ENCODE data around the gene RPS21.

The RPS21 gene

DNA sequence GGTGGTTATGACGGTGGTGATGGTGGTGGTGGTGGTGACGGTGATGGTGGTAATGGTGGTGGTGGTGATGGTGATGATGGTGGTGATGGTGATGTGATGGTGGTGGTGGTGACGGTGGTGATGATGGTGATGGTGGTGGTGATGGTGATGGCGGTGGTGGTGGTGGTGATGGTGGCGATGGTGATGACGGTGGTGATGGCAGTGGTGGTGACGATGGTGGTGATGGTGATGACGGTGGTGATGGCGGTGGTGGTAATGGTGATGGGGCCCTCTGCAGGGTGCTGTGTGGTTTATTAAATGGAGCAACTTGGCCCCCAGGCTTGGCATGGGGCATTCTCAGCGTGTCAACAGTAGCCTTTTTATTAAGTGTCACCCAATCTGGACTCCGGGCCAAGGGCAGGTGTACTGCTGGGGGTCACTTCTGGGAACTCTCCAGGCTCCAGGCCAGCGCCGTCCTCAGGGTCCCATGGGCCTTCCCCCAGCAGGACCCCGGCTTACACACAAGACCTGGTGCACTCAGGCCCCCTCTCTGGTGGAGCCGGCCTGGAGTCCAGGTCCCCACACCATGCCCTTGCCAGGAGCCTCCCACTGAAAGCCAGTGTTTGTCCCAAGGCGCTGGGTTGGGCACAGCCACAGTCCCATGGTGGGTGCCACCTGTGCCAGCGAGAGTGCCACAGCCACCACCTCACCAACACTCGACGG is 11.4 kb downstream of the RPS21 start:
- no peak for DNase-seq (ENCODE audit: low read depth)

DNA sequence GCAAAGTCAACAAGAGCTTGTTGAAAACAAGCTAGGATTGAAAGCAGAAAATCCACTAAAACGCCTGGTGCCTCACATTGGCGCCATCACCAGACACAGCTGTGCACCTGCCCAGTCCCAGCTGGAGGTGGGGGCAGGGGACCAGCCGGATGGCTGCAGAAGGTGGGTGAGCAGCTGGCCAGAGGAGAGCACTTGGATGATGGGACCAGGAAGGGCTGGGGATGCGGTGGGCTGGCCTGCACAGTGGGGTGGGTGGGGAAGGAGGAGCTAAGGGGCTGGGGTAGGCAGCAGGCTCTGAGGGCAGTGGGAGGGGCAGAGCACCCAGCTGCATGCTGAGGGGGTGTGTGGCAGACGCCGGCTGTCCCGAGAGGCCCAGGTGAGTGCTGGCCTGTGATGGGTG is 13.1 kb downstream of the RPS21 start:
- DNase-seq (ENCODE audit: low read depth): no peak

DNA sequence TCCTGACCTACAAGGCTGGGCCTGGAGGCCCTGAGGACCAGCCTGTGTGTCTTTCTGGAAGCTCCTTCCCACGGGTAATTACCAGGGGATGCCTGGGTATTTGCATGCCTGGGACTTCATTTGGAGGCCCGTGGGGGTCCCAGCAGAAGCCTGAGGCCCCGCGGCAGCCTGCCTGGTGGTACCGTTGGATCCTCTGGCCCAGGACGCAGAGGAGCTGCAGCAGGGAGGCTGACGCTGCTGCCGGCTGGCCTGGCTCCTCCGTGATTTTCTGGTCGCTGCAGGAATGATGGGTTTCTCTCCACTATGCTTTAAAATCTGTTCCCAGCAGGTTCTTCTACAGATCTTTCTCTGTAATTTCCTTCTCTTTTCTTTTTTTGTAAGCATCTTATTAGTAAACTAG is 13.6 kb downstream of the RPS21 start:
- no peak for DNase-seq (ENCODE audit: low read depth)

DNA sequence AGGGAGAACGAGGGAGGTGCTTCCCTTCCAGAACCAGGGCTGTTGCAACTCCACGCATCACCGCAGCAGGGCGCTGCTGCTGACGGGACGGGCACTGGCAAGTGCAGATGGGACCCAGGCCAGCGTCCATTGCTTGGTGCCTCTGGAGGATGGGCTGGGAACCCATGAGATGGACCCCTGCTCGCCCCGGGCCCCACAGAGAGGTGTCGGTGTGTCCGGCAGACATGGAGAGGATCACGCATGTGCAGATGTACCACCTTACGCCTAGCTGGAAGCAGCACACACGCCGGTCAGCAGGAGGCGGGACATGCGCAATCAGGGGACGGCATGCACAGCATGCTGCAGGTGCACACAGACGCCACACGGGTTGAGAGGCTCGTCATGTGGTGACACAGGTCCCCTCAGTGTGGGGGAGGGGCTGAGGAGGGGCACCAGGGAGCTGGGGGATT is 14.5 kb downstream of the RPS21 start:
- no peak for DNase-seq (ENCODE audit: low read depth)

DNA sequence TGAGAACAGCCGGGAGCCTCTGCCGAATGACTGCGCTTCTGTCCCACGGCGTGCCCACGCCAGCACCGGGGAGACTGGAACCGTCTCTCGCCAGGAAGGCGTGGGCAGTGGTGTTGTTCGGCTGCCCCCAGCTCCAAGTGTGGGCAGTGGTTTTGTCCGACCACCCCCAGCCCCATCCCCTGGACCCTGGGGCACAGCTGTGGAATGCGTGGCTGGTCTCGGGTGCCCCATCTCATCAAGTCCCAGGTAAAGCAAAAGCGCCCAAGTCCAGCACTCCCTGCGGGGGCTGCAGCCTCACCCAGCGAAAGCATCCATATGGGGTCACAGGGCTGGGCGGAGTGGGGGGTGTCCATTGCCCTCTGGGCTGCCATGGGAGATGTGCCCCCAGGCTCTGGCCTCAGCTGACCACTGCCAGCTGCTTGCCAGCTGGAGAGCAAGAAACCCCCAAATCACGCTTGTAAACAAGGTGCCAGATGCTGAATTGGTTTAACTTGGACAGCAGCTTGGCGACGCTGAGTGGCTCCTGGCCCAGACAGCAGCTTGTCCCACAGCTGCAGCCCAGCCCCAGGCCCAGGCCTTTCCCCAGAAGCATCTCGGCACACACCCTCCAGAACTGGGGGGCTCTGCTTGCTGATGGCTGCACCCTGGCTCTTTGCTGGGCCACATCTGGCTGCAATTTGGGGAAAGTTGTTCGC is 15.7 kb downstream of the RPS21 start:
- no peak for DNase-seq (ENCODE audit: low read depth)

DNA sequence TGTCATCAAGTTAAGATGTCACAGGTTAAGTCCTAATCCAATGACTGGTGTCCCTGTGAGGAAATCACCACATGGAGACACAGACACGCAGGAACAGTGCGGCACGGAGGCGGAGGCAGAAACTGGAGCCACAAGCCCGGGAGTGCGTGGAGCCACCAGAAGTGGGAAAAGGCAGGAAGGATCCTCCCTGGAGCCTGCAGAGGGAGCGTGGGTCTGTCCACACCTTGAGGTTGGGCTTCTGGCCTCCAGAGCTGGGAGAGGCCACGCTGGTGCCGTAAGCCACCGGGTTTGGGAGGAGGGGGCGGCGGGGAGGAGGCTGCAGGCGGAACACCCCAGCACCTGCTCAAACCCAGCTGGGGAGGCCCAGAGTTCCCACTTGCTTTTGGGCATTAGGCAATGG is 16.4 kb downstream of the RPS21 start:
- no peak for DNase-seq (ENCODE audit: low read depth)

DNA sequence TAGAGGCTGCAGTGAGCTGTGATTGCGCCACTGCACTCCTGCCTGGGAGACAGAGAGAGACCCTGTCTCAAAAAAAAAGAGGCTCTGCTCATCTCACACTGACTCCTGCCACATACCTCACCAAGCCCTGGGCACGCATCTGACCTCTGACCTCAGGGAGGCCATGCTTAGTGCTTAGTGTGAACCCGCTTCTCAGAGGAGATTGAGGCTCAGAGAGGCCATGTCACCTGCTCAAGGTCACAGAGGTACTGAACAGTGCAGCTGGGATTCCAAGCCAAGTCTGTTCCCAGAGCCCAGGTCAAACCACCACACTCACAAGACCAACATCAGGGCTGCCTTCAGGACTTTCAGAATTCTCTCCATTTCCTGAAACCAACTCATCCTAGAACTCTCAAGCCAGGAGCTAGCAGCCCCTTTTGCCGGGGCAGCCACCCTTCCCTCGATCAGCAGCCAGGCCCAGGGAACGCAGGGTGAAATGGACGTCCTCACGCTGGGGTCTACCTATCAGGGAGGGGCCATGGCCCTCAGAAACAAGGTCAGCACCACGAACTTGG is 17.3 kb downstream of the RPS21 start:
- DNase-seq (ENCODE audit: low read depth): no peak

DNA sequence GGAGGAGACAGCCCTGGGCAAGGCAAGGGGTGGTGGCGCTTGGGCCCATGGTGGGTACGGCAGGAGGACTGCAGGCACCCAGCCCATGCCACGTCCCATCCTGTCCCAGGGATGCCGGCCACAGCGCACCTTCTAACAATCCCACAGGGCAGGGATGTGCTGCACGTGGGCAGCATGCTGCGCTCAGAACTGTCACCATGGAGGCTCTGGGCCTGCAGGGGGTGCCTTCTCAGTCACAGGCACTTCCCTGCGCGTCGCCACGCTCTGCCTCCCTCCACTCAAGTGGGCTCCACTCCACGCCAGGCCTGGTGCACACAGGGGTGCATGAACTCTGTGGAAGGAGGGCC is 17.8 kb downstream of the RPS21 start:
- no peak for DNase-seq (ENCODE audit: low read depth)

DNA sequence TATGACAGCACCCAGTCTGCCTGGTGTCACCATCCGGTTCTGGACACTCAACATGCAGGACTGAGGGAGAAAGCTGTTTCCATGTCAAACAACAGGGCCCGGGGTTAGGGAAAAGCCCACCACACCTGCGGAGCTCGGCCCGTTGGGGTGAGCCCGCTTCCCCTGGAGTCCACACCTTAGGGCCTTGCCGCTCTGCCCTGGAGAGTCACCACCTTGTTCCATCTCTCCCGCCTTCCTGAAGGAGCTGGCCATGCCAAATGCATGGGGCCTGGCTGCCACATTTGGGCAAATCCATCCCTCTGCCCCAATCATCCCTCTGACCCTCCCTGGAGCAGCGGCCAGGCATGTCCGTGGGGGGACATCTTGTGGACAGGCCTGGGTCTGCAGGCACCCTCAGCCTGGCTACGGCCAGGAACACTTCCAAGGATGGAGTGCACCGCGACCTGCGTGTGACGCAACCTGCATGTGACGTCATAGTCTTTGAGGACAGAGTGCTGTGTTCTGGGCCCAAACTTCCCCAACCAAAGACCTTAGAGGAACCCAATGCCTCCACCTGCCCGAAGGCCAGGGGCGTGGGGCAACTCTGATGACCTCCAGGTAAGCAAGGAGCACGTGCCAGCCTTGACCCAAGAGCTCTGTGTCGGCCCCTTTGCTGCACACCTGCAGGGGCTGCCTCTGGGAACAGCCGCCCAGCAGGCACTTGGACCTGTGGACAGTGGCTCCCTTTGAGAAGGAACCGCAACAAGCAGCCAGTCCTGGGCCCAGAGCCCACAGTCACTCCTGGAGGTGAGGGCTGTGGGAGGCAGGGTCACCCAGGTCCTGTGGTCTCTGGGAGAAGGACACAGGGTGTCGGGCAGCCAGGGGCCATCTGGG is 18.4 kb downstream of the RPS21 start:
- no peak for DNase-seq (ENCODE audit: low read depth)

DNA sequence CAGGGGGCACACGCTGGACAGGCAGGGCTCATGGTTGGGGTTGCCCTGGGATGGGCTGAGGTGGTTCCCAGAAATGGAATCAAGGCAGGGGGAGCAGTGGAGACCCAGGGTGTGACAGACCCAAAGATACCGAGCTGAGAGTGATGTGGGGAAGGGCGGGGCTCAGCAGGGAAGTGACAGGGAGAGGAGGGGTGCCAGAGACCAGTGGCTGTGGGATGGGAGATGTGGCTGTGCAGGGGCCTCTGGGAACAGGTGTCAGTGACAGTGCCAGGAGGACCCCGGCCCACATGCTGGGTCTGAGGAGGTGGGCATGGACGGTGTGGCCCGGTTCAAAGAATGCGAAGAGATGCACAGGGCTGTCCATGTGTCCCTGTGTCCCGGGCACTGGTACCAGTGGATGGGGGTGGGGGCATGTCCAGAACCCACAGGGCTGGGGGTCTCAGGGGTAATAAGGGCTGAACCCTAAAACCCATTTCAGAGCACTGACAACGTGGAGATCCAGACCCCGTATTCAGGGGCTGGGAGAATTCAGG is 19.1 kb downstream of the RPS21 start:
- DNase-seq (ENCODE audit: low read depth): no peak

DNA sequence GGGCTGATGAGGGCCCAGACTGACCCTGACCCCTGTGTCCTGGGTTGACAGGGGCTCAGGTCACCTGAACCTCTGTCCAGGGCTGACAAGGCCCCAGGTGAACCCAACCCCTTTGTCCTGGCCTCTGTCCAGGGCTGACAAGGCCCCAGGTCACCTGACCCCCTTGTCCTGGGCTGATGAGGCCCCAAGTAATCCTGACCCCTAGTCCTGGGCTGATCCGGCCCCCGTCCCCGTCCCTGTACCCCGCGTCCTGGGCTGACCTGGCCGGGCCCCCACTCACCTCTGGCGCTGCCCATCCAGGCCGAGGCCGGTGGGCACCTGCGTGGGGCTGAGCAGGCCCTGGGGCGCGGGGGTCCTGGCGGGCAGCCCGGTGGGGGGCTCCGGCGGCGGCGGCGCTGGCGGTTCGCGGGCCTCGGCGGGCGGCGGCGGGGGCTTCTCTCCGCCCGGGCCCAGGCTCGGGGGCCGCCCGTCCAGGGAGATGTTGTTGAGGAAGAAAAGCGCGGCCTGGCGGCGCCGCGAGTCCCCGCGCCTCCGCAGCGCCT is 19.8 kb downstream of the RPS21 start:
- DNase-seq (ENCODE audit: low read depth): no peak

DNA sequence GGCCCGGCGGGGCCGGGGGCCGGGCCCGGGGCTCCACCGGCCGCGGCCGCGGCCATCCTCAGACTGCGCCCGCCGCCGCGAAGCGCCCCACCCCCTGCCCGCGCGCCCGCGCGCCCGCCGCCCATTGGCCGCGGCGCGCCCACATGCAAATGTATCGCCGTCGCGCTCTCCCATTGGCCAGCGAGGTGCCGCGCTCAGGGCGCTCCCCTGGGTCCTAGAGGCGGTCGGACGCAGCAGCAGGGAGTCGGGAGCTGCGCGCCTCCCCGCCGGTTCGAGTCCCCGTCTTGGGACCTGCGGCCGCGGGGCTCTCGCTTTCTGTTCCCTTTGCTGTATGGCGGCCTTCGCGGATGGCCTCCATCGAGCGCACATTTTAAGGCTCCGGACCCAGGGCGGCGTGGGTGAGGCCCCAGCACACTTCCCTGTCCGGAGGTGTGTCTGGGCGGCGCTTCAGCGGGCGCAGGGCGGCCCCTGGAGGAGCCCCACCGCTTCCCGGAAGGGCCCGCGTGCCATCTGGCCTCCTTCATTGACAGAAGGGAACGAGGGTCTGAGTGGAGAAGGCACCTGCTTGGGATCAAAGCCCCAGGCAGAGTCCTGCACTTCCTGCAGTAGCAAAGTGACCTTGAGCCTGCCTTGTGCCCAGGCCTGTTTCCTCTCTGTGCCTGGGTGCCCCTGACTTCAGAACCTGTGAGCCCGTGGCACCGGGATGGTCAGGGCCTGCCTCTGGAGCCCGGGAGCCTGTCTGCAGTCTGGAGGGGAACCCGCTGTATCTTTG is 20.5 kb downstream of the RPS21 start, which contains the start of gene CABLES2:
TSS of gene CABLES2 (minus strand) at position 65 of the 772 bp plus-strand sequence. CDS start at position 56, 9 bp downstream.
- peak; percentile 89 for DNase-seq (ENCODE audit: low read depth)

DNA sequence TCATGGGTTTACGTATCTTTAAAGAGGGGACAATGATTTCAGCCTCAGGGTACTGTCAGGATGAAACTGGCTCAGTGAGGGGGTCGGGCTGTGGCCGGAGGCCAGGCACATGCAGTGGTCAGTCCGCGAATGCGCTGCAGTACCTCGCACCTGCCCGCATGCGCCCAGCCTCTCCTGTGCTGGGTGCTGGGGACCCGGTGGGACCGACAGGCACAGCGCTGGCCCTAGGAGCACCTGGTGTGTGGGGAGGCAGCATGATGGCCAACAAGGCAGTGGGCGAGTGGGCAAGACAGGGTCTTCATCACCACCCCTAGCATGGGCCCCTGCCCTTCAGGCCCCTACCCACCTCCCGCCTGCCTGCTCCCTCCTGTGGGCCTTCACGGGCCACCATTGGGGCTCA is 21.2 kb downstream of the RPS21 start:
- DNase-seq (ENCODE audit: low read depth): no peak

DNA sequence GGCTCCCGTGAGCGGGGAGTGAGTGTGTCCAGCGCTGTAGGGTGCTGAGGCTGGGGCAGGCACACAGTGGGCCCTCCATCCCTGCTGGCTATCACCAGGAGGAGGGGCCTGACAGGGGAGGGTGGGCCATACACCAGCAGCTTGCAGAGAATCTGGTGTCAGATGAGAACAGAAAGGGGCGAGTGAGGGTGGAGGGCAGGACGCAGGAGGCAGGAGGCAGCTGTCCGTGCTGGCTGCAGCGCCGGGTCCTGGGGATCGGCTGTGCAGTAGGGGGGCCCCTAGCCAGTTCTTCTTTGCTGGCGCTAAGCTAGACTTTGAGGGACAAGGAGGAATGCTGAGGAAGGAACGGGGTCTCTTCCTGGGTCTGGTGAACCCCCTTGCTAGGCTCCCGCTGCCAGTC is 21.7 kb downstream of the RPS21 start:
- DNase-seq (ENCODE audit: low read depth): no peak

DNA sequence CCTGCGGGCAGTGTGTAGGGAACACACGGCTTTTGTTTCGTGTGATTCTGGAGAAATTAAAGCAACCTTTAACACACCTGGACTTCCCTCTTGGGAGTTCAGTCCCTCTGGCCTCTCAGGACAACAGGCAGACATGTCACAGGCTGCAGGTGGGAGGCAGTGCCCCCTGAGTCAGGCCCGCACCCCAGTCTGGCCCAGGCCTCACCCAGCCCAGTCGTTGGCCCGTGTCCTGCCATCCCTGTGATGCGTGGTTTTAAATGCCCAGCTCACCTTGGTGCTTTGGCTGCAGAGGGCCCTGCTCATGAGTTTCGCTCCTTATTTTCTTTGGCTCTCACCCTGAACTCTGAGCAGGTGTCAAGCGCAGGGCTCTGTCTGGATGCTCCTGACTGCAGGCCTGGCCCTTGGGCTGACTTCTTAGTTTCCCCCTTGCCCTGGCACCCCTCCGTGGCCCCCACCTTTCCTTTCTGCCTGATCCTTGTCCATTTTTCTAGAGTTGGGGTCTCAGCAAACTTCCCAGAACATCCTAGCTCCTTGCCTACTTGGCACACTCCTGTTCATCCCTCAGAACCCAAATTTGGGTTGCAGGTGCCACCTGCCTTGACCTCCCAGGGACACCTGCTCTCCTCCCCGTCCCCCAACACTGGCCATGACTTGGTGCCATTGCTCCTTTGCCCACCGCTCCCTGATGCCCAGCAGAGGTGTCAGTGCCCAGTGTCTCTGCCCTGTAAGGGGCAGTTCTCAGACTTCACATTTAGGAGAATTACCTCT is 22.4 kb downstream of the RPS21 start:
- DNase-seq (ENCODE audit: low read depth): no peak

DNA sequence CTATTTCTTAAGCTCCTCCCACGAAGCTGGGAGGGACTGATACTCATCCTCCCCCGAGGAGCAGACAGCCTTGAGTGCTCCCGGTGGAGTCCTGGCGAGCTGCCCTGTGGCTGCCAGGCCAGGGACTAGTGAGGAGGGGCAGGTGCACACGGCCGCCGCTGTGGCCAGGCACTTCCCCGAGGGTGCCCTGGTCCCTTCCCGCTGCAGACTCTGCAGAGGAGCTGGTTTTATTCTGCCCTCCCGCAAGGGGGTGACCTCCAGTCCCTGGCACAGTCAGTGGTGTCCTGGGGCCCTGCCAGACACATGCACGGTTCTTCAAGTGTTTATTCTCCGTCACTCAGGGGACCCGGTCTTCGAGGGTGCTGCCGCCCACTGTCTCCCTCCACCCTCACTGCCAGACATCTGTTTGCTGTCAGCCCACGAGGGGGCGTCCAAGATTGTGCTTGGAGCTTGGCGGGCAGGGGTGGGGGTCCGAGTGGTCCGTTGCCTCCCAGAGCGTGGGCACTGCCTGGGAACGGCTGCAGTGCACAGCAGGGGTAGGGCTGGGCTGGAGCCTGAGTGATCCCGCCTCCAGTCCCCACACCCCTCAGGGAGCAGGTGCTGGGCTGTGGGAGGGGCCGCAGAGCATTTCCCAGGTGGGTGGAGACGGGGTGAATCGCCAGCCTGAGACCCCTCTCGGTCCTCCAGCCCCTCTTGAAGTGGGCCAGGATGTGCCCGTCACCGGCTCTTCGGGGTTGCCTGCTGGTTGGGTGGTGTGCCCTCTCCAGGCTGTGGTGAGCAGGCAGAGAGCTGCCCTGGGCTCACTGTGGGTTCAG is 23.2 kb downstream of the RPS21 start:
- DNase-seq (ENCODE audit: low read depth): no peak

DNA sequence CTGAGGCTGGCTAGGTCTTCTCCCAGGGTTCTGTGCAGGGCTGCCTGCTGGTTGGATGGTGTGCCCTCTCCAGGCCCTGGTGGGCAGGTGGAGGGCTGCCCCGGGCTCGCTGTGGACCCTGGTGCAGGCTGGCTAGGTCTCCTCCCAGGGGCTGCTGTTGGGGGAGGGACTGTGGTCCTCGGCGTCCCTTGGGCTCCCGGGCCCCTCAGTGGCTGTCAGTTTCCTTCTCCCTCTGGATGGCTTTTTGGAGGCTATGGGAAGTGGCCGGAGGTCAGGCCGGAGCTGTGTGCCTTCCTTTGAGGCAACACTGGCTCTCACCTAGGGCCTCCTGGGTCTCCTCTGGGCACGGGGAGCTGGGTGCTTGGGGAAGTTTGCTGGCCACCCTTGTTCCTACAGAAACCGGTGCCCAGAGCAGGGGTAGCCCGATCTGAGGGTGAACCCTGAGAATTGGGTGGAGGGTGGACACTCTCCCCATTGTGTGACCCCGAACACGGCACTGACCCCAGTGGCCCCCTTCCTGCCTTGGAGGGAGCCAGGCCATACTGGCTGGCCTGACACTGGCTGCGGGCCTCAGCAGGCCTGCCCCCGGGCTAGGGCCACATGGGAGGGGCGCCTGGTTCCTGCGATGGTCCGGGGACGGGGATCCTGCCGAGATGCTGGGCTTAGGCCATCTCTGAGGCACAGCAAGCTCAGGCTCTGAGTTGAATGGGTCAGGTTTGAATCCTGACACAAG is 24.0 kb downstream of the RPS21 start:
- no peak for DNase-seq (ENCODE audit: low read depth)

DNA sequence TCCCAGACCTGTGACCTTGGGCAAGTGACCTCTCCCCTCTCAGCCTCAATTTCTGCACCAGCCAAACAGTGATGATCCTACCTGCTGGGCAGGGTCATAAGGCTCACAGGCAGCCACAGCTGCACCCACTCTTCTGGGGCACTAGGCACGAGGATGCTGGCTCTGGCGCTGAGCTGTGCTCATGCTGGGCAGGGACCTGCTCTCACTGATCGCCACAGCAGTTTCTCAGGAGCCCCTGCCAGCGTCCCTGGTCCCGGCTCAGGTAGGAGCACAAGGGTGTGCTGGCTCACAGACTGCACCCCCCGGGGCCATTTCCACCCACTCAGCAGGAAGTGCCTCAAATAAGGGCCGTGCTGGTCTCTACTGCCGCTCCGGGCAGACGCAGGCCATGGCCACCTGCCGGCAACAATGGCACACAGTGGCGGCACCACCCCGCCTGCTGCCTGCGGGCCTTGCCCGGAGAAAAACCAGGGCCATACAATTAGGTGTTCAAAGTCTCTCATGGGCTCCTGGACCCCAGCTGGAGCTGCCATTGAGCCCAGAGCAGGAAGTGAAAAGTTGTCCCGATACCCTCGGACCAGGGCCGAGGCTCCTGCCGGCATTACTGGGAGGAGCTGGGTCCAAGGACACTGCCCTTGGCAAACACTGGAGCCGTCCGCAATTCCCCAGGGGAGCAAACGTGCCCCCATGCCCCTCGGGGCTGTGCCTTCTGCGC is 24.7 kb downstream of the RPS21 start:
- no peak for DNase-seq (ENCODE audit: low read depth)

All from activated T-helper 9 cell treated with anti-CD3 and anti-CD28 coated beads, Interleukin-2, amount 50 U/mL, for 16 hours (primary cell).